DND-41 (cell line): ENCODE results near the gene ADCY10.
"Not testable (repeated sequence)": the region's sequence is repeated elsewhere in the genome, so short reads cannot be mapped to it uniquely, and the experiment has no call there.

Experiments used
- ATAC-seq: fragments of 200-7000 bp; cut with Tn5 transposase; 3 replicates; pipeline ENCODE4 v1.9.1; 2021; ENCODE audit warnings: low read depth; ENCODE audit not compliant: insufficient read depth
- DNase-seq: peaks from one replicate; pipeline ENCODE4 v3.0.0-alpha.2; 2020
- H2AFZ ChIP-seq: 2 replicates; pipeline ENCODE4 v1.6.0; 2012; ENCODE audit warnings: low read depth, low read length
- H3K27ac ChIP-seq: 2 replicates; pipeline ENCODE4 v1.5.1; 2012; ENCODE audit warnings: low read length, inconsistent platforms
- H3K27me3 ChIP-seq: fragments of 200-600 bp; sonication (generic); 2 replicates; pipeline ENCODE4 v1.6.0; 2012; ENCODE audit warnings: low read length, mild to moderate bottlenecking, inconsistent platforms; ENCODE audit not compliant: insufficient read depth, poor library complexity
- H3K36me3 ChIP-seq: 2 replicates; pipeline ENCODE4 v1.5.1; 2012; ENCODE audit warnings: low read length, inconsistent platforms; ENCODE audit not compliant: insufficient read depth
- H3K4me1 ChIP-seq: 2 replicates; pipeline ENCODE4 v1.5.1; 2012; ENCODE audit warnings: mild to moderate bottlenecking, low read length; ENCODE audit not compliant: insufficient read depth
- H3K4me2 ChIP-seq: 2 replicates; pipeline ENCODE4 v1.6.0; 2012; ENCODE audit warnings: mild to moderate bottlenecking, moderate library complexity, low read length, inconsistent platforms; ENCODE audit not compliant: insufficient read depth
- H3K4me3 ChIP-seq, 2 experiments: fragments of 200-600 bp in 1 of 2; shearing (Covaris generic) in 1 of 2; 2 replicates each; pipeline ENCODE4 v1.5.1; 2012 to 2016; ENCODE audit warnings: inconsistent platforms in 2 of 2, low read length in 2 of 2, mild to moderate bottlenecking in 2 of 2, low read depth in 1 of 2, moderate library complexity in 1 of 2
- H3K79me2 ChIP-seq: 2 replicates; pipeline ENCODE4 v1.6.0; 2012; ENCODE audit warnings: low read length, inconsistent platforms; ENCODE audit not compliant: insufficient read depth
- H3K9ac ChIP-seq: 2 replicates; pipeline ENCODE4 v1.6.0; 2012; ENCODE audit warnings: low read depth, mild to moderate bottlenecking, inconsistent platforms, low read length, moderate library complexity
- H3K9me3 ChIP-seq: 2 replicates; pipeline ENCODE4 v1.5.1; 2012; ENCODE audit warnings: low read length, moderate library complexity, mild to moderate bottlenecking, inconsistent platforms; ENCODE audit not compliant: insufficient read depth, severe bottlenecking
- H4K20me1 ChIP-seq: 2 replicates; pipeline ENCODE4 v1.6.0; 2012; ENCODE audit warnings: low read length; ENCODE audit not compliant: insufficient read depth
- EZH2 ChIP-seq: IDR thresholded peaks from 3 replicates; pipeline ENCODE4 v1.6.1; 2012; ENCODE audit warnings: borderline replicate concordance, low read depth, mild to moderate bottlenecking, moderate library complexity, low read length, inconsistent platforms; ENCODE audit not compliant: severe bottlenecking
- TF ChIP-seq, protein P1 (sequence below): IDR thresholded peaks from 2 replicates; pipeline ENCODE4 v1.5.1; 2012; ENCODE audit warnings: borderline replicate concordance, low read length, moderate library complexity, mild to moderate bottlenecking; ENCODE audit not compliant: poor library complexity, severe bottlenecking; ENCODE audit errors: extremely low read depth

The ADCY10 gene

DNA sequence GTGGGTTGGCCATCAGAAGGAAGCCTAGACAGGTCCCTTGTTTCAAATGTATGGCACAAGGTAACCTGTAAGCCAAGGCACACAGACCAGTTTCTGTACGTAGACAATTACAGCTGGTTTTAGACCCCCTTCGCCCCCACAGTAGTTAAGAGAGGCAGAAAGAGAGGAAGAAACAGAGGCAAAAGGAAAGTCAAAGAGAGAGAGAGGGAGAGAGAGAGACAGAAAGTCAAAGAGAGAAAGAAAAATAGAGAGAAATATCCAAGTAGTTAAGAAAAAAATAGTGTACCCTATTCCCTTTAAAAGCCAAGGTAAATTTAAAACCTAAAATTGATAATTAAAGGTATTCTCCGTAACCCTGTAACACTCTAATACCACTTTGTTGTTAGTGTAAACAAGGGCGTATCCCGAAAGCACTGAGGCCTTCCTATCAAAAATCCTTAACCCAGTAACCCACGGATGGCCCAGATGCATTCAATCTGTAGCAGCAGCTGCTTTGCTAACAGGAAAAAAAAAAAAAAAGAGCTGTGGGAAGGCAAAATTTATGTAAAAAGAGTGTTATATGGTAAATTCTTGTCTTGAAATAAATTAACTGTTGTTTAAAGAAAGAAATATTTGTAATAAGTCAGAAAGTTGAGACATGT, 49.4 kb downstream of the ADCY10 start:
- Histone ChIP-seq H4K20me1 (no peaks in the 10 kb centered on the region), H3K79me2 (no peaks in the 10 kb centered on the region), H3K4me2 (no peak overlapping the region), H3K4me1 (no peaks in the 10 kb centered on the region), H3K9ac (no peak overlapping the region), H3K27me3 (no peaks in the 10 kb centered on the region), H2AFZ (no peak overlapping the region), H3K9me3 (no peaks in the 10 kb centered on the region), H3K4me3 (no peak overlapping the region), H3K27ac (no peak overlapping the region), H3K36me3 (no peaks in the 10 kb centered on the region)
- no peak for ATAC-seq
- no peak for DNase-seq
- TF ChIP-seq, protein P1, sequence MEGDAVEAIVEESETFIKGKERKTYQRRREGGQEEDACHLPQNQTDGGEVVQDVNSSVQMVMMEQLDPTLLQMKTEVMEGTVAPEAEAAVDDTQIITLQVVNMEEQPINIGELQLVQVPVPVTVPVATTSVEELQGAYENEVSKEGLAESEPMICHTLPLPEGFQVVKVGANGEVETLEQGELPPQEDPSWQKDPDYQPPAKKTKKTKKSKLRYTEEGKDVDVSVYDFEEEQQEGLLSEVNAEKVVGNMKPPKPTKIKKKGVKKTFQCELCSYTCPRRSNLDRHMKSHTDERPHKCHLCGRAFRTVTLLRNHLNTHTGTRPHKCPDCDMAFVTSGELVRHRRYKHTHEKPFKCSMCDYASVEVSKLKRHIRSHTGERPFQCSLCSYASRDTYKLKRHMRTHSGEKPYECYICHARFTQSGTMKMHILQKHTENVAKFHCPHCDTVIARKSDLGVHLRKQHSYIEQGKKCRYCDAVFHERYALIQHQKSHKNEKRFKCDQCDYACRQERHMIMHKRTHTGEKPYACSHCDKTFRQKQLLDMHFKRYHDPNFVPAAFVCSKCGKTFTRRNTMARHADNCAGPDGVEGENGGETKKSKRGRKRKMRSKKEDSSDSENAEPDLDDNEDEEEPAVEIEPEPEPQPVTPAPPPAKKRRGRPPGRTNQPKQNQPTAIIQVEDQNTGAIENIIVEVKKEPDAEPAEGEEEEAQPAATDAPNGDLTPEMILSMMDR = no peak
- no peak for TF ChIP-seq EZH2

DNA sequence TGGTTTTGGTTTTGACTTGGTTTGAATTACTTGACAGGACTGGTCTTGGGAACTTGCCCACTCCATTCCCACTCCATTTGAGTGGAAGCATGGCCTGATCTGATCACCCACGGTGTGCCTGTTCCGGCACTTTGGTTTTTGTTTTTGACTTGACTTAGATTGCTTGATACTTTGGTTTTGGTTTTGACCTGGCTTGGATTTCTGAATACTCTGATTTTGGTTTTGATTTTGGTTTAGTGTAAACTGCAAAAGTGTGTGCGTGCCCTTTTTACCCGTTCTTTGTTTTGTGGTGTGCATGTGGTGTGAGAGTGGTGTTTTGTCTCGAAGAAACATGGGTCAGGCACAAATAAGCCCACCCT, 50.0 kb downstream of the ADCY10 start:
- no peaks in the 10 kb centered on the region for H3K9me3 ChIP-seq

DNA sequence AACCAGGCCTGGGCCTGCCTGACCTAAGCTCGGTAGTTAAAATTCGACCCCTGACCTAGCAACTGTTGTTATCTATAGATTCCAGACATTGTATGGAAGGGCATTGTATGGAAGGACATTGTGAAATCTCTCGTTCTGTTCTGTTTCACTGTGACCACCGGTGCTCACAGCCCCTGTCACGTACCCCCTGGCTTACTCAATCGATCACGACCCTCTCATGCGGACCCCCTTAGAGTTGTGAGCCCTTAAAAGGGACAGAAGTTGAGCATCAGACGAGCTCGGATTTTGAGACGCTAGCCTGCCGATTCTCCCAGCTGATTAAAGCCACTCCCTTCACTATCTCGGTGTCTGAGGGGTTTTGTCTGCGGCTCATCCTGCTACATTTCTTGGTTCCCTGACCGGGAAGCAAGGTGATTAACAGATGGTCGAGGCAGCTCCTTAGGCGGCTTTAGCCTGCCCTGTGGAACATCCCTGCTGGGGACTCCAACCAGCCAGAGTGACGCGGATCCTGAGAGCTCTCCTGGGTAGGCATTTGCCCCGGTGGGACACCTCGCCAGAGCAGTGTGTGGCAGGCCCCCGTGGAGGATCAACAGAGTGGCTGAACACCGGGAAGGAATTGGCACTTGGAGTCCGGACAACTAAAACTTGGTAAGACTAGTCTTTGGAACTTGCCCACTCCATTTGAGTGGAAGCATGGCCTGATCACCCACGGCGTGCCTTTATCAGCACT, 50.6 kb downstream of the ADCY10 start:
- H3K4me2 ChIP-seq, H2AFZ ChIP-seq, H3K4me1 ChIP-seq: not testable (repeated sequence)

More for the DNA sequence above, 50.0 kb downstream of the ADCY10 start:
- Histone ChIP-seq H2AFZ (no peak overlapping the region), H3K79me2 (no peaks in the 10 kb centered on the region), H3K4me1 (no peaks in the 10 kb centered on the region), H3K9ac (no peak overlapping the region), H4K20me1 (no peaks in the 10 kb centered on the region), H3K27ac (no peak overlapping the region), H3K27me3 (no peaks in the 10 kb centered on the region), H3K4me3 (no peak overlapping the region), H3K36me3 (no peaks in the 10 kb centered on the region), H3K4me2 (no peak overlapping the region)
- TF ChIP-seq, protein P1 = no peak
- TF ChIP-seq EZH2 = no peak
- ATAC-seq (no peak), DNase-seq (no peak)

DNA sequence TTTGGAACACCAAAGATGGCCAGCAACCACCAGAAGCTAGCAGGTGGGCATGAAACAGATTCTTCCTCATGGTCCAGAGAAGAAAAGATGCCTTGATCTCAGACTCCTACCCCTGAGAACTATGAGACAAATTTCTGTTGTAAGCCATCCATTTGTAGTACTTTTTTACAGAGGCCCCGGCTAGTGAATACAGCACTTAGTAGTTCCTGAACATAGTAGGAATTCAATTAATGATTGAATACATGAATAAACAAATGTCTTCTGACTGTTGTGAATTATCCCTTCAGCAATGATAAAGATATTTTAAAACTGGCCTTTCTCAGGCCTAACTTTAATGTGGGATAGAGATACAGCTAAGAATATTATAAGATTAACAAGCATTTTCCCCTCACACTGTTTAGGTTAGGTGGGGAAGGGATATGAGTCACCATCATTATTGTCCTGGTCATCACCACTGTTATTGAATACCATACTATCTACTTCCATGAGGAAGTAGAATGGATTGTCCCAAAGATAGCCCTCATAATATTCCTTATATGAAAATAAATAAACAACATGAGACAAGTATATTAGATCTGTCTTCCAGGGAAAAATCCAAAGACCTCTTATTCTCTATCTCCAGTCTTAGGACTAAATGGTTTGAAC, 51.4 kb downstream of the ADCY10 start:
- Histone ChIP-seq H3K4me3 (no peak overlapping the region), H3K9ac (no peak overlapping the region), H3K36me3 (no peaks in the 10 kb centered on the region), H3K4me1 (no peaks in the 10 kb centered on the region), H4K20me1 (no peaks in the 10 kb centered on the region), H3K4me2 (no peak overlapping the region), H3K27ac (no peak overlapping the region), H3K27me3 (no peaks in the 10 kb centered on the region), H3K79me2 (no peaks in the 10 kb centered on the region), H2AFZ (no peak overlapping the region), H3K9me3 (no peaks in the 10 kb centered on the region)
- ATAC-seq (no peak), DNase-seq (no peak)
- TF ChIP-seq, protein P1 = no peak
- no peak for TF ChIP-seq EZH2

More for the DNA sequence above, 50.6 kb downstream of the ADCY10 start:
- H4K20me1 ChIP-seq, H3K79me2 ChIP-seq, H3K9me3 ChIP-seq, H3K4me3 ChIP-seq, ATAC-seq, H3K27ac ChIP-seq, H3K36me3 ChIP-seq, H3K9ac ChIP-seq, H3K27me3 ChIP-seq, DNase-seq: not testable (repeated sequence)
